Measurements from ENCODE around the gene SLC30A3. TPM values are rescaled to one million over a fixed set of nuclear protein-coding genes. Genes with fewer than 3 reads are reported as not detected.
"Not testable (repeated sequence)": the region's sequence is repeated elsewhere in the genome, so short reads cannot be mapped to it uniquely, and the experiment has no call there.

The SLC30A3 gene
- total RNA-seq, 1 experiment from 2014 or later: not detected

DNA sequence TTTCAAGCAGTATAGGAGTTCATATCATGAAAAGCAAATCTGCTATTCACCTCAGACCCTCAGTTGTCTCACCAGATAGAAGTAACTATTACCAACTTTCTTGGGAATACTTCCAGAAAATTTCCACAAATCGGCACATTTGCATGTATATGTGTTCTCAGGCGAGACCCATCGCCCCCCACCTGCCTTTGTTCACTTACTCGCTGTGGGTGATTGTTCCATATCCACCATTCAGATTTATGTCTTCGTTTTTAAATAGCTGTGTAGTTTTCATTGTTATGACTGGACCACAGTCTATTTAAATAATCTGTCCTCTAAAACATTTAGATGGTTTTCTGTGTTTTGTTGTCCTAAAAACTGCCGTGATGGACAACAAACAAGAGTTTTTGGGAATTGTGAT lies 22.6 kb upstream of the SLC30A3 start:
- DNase-seq (ENCODE audit: low read depth): no peak

DNA sequence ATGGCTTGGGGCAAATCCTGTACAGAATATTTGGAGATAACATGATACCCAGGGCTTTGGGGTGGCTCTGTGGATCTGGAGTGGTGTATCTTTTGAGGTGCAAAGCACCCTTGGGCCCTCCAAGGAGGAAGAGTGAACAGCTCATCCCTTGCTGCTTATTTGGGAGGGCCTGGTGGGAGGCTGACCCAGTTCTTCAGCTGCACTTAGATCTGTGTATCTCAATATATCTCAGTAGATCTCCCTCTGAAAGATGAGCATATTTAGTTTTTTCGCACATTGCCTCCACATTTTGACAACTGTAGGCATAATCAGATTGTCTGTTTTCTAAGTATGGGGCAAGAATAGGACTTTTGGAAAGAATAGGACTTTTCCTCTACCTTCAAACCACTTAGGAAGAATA lies 22.1 kb upstream of the SLC30A3 start:
- no peak for DNase-seq (ENCODE audit: low read depth)

DNA sequence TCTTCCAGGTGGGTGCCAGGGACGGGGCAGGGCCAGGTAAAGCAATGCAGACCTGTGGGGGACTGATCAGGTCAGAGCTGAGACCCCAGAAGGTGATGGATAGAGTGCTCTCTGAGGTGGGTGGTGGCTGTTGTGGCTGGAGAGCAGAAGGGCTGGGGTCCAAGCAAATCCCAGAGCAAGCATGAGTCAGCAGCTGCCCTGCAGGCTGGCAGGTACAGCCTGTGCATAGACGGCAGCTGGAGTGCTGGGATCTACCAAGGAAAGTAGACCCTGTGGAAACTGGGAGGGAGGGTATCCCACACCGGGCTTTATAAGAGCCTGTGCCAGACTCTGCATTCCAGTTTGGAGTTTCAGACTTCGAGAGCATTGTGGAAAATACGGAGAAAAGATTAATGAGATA lies 20.0 kb upstream of the SLC30A3 start:
- DNase-seq (ENCODE audit: low read depth): no peak

GRCh38 chr2:27281855-27282559 lies 19.2 kb upstream of the SLC30A3 start, which contains the start of gene TRIM54:
TSS of gene TRIM54 (plus strand) at chr2:27282429. CDS start at chr2:27282732, 303 bp downstream.
- DNase-seq (ENCODE audit: low read depth): no peak

GRCh38 chr2:27281442-27281841 lies 18.6 kb upstream of the SLC30A3 start:
- DNase-seq (ENCODE audit: low read depth): no peak

- no peak for DNase-seq (ENCODE audit: low read depth)
Observed at GRCh38 chr2:27280826-27281225, 18.0 kb upstream of the SLC30A3 start.

DNA sequence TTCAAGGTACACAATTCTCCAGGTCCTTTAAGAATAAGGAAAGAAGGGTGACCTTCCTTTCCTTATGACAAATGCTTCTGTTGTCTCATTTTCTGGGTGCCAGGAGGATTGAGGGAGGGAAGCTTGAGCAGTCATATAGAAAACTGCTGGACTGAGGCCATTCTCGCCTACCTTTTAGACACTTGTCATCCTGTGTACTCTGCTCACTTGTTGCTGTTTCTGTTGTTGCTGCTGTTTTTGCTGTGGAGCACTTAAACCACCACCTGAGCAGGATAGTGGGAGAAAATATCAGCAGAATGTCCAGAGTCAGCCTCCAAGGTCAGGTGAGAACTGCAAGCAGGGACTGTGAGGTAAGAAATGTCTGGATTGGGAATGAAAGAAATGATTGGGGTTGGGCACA lies 15.2 kb upstream of the SLC30A3 start:
- no peak for DNase-seq (ENCODE audit: low read depth)

GRCh38 chr2:27275211-27276150 lies 12.6 kb upstream of the SLC30A3 start, which contains the start of gene DNAJC5G:
TSS of gene DNAJC5G (plus strand) at chr2:27275433. CDS start at chr2:27276729, 1,296 bp downstream.
- no peak for DNase-seq (ENCODE audit: low read depth)

- not testable (repeated sequence) for DNase-seq (ENCODE audit: low read depth)
Observed at GRCh38 chr2:27272537-27273522, 10.0 kb upstream of the SLC30A3 start.

- DNase-seq (ENCODE audit: low read depth): no peak
Observed at GRCh38 chr2:27271631-27272340, 8.9 kb upstream of the SLC30A3 start.

GRCh38 chr2:27270670-27271069 lies 7.8 kb upstream of the SLC30A3 start:
- DNase-seq (ENCODE audit: low read depth): no peak

DNA sequence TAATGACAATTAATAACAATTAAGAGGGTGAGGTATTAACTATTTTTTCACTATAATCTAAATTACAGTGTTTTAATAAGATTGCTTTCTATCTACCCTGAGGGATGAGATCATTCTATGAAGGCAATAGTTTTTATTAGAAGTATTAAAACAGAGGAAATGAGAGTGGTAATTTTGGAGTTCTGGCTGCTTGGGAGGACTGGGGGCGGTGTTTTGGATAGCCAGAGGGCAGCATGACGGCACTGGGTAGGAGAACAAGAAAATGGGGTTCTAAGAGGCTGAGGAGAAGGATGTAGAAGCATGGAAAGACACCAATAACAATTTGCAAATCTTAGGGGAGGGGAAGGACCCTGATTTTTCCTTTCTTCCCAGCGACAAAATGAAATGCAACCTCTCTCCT lies 7.3 kb upstream of the SLC30A3 start:
- DNase-seq (ENCODE audit: low read depth): no peak

- not testable (repeated sequence) for DNase-seq (ENCODE audit: low read depth)
Observed at GRCh38 chr2:27268296-27268695, 5.4 kb upstream of the SLC30A3 start.

- DNase-seq (ENCODE audit: low read depth): no peak
Observed at GRCh38 chr2:27265536-27265870, 2.7 kb upstream of the SLC30A3 start.

DNA sequence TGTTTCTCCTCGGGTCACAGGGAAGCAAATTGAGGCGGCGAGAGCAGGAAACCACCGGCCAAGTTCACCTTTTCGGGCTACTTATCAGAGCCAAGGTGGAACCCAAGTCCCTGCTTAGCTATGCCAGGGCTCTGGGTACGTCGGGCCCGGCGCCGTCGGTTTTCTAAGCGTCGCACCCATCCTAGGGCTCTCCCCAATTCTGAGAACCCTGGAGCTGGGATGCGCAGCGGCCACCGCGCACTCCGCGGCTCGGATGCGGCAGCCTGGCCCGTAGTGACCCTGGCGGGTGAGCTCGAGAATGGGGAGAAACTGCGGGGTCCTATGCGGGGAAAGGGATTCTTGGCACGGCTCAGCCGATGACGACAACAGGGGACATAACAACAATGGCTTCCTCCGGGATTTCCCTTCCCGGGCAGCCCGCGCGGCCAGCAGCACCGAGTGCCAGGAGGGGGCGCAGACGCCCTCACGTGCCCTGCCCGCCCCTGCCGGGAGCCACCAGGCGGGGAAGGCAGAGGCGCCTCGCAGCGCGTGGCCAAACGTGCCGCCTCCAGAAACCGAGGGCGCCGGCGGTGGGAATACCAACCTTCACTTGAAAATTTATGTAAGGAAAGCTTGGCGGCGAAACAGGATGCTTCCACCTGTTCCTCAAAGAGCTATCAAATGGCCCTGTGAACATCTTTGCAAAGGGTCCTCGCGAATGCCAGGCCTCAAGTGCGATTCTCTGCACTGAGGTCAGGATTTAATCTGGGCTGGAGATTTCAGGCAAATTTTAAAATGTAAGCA lies 2.1 kb upstream of the SLC30A3 start:
- DNase-seq (ENCODE audit: low read depth): peak; percentile 60

- no peak for DNase-seq (ENCODE audit: low read depth)
Observed at GRCh38 chr2:27264253-27264752, 1.5 kb upstream of the SLC30A3 start.

- no peak for DNase-seq (ENCODE audit: low read depth)
Observed at GRCh38 chr2:27263287-27264252, 723 bp upstream of the SLC30A3 start.

DNA sequence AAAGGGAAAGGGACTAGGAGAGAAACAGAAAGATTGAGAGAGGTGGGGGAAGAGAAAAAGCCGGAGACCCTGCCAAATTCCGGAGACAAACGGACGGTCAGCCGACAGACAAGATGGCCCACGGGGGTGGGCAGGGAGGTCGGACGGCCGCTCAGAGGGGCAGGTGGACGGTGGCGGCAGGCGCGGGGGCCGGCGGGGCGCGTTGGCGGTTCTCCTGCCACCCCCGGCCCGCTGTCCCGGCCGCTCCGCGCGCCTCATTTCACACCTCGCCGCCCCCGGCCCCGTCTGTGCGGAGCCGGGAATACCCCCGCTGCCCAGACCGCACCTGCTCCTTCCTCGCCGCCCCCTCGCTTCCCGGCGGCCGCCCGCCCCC lies 935 bp downstream of the SLC30A3 start:
- DNase-seq (ENCODE audit: low read depth): no peak
